PC-3 (cell line): Measurements from ENCODE around the gene CYP2B6.

ENCODE experiments used
- EZH2 ChIP-seq: fragments of 300-600 bp; sonication (generic); IDR thresholded peaks from one replicate; pipeline ENCODE4 v1.6.1; 2017; ENCODE audit warnings: antibody characterized with exemption, mild to moderate bottlenecking, low read length; ENCODE audit not compliant: unreplicated experiment
- TF ChIP-seq, protein P1 (sequence below): fragments of 300-600 bp; sonication (generic); conservative IDR thresholded peaks from 2 replicates; pipeline ENCODE4 v1.5.1; 2017; ENCODE audit warnings: antibody characterized with exemption, low read depth, mild to moderate bottlenecking, low read length

DNA sequence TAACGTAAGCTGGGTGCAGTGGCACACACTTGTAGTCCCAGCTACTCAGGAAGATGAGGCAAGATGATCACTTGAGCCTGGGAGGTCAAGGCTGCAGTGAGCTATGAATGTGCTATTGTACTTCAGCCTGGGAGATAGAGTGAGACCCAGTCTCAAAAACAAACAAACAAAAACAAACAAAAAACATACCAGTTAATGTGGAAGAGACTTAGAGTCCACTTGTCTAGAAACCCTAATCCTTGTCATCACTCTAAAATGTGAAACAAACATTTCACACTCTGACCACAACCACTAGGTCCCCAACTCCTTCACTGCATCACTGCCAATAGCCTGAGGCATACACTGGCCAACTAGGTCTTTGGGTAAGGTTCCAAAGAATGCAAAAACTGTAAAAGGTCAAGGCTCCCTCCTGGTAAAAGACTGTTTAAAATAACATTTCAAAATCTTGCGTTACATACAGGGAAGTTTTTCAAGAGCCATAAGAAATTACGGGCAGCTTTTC is 28.6 kb upstream of the CYP2B6 start:
- TF ChIP-seq EZH2 = no peak
- TF ChIP-seq, protein P1, sequence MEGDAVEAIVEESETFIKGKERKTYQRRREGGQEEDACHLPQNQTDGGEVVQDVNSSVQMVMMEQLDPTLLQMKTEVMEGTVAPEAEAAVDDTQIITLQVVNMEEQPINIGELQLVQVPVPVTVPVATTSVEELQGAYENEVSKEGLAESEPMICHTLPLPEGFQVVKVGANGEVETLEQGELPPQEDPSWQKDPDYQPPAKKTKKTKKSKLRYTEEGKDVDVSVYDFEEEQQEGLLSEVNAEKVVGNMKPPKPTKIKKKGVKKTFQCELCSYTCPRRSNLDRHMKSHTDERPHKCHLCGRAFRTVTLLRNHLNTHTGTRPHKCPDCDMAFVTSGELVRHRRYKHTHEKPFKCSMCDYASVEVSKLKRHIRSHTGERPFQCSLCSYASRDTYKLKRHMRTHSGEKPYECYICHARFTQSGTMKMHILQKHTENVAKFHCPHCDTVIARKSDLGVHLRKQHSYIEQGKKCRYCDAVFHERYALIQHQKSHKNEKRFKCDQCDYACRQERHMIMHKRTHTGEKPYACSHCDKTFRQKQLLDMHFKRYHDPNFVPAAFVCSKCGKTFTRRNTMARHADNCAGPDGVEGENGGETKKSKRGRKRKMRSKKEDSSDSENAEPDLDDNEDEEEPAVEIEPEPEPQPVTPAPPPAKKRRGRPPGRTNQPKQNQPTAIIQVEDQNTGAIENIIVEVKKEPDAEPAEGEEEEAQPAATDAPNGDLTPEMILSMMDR = no peak
